SK-N-SH treated with all-trans-retinoic acid at 6 μM for 48 hours (cell line): ENCODE results near the gene ARID3A.
A peak's percentile ranks its signal among the peaks of the same experiment; 100 is the strongest.

Source experiments
- ATAC-seq: fragments of 200-7000 bp; cut with Tn5 transposase; 3 replicates; pipeline ENCODE4 v1.9.1; 2020; ENCODE audit warnings: mild to moderate bottlenecking, moderate library complexity
- ARNTL ChIP-seq: fragments of 450-650 bp; formaldehyde crosslinking; IDR thresholded peaks from 2 replicates; pipeline ENCODE4 v1.5.0; 2020; ENCODE audit warnings: low read depth, mild to moderate bottlenecking, moderate library complexity, borderline replicate concordance
- BACH2 ChIP-seq: fragments of 250-450 bp; sonication (Bioruptor Pico); IDR thresholded peaks from 2 replicates; pipeline ENCODE4 v1.9.0; 2021; ENCODE audit warnings: mild to moderate bottlenecking, borderline replicate concordance
- CSDC2 ChIP-seq: fragments of 250-450 bp; sonication (Bioruptor Pico); IDR thresholded peaks from 2 replicates; pipeline ENCODE4 v1.5.0; 2020; ENCODE audit warnings: mild to moderate bottlenecking, moderate library complexity
- GLIS3 ChIP-seq: fragments of 250-450 bp; sonication (Bioruptor Pico); IDR thresholded peaks from 2 replicates; pipeline ENCODE4 v1.5.0; 2020; ENCODE audit warnings: mild to moderate bottlenecking, moderate library complexity
- OSR1 ChIP-seq: fragments of 250-450 bp; sonication (Bioruptor Pico); IDR thresholded peaks from 2 replicates; pipeline ENCODE4 v1.8.0; 2022; ENCODE audit warnings: moderate library complexity, mild to moderate bottlenecking, inconsistent platforms
- PPARA ChIP-seq: fragments of 250-450 bp; sonication (Bioruptor Pico); IDR thresholded peaks from 2 replicates; pipeline ENCODE4 v1.5.0; 2020; ENCODE audit warnings: mild to moderate bottlenecking, borderline replicate concordance
- RARB ChIP-seq: fragments of 250-450 bp; sonication (Bioruptor Pico); IDR thresholded peaks from 2 replicates; pipeline ENCODE4 v1.8.0; 2021; ENCODE audit warnings: mild to moderate bottlenecking, moderate library complexity
- SNAI2 ChIP-seq: fragments of 250-450 bp; sonication (Bioruptor Pico); IDR thresholded peaks from 2 replicates; pipeline ENCODE4 v1.5.0; 2020; ENCODE audit warnings: mild to moderate bottlenecking, moderate library complexity
- TCF4 ChIP-seq: fragments of 250-450 bp; sonication (Bioruptor Pico); IDR thresholded peaks from 2 replicates; pipeline ENCODE4 v1.8.0; 2021; ENCODE audit warnings: mild to moderate bottlenecking, moderate library complexity, borderline replicate concordance
- TOX ChIP-seq: fragments of 250-450 bp; sonication (Bioruptor Pico); IDR thresholded peaks from 2 replicates; pipeline ENCODE4 v1.8.0; 2021; ENCODE audit warnings: mild to moderate bottlenecking, moderate library complexity, borderline replicate concordance
- ZC3H10 ChIP-seq: fragments of 250-450 bp; sonication (Bioruptor Pico); IDR thresholded peaks from 2 replicates; pipeline ENCODE4 v1.5.1; 2021; ENCODE audit warnings: mild to moderate bottlenecking, moderate library complexity
- ZFP3 ChIP-seq: fragments of 250-450 bp; sonication (Bioruptor Pico); IDR thresholded peaks from 2 replicates; pipeline ENCODE4 v1.5.0; 2020; ENCODE audit warnings: mild to moderate bottlenecking, moderate library complexity
- ZNF565 ChIP-seq: fragments of 450-650 bp; formaldehyde crosslinking; conservative IDR thresholded peaks from 2 replicates; pipeline ENCODE4 v1.5.0; 2020; ENCODE audit warnings: low read depth, mild to moderate bottlenecking, moderate library complexity
- ZNF70 ChIP-seq: fragments of 450-650 bp; formaldehyde crosslinking; IDR thresholded peaks from 2 replicates; pipeline ENCODE4 v1.5.0; 2020; ENCODE audit warnings: mild to moderate bottlenecking, moderate library complexity
- ZNF8 ChIP-seq: fragments of 450-650 bp; formaldehyde crosslinking; IDR thresholded peaks from 2 replicates; pipeline ENCODE4 v1.5.0; 2020; ENCODE audit warnings: mild to moderate bottlenecking, moderate library complexity
- TF ChIP-seq, protein P1 (sequence below): fragments of 250-450 bp; sonication (Bioruptor Pico); IDR thresholded peaks from 2 replicates; pipeline ENCODE4 v1.5.1; 2020; ENCODE audit warnings: low read depth, mild to moderate bottlenecking, moderate library complexity
- TF ChIP-seq, protein P2 (sequence below): fragments of 250-450 bp; sonication (Bioruptor Pico); IDR thresholded peaks from 2 replicates; pipeline ENCODE4 v1.8.0; 2020; ENCODE audit warnings: mild to moderate bottlenecking, moderate library complexity, borderline replicate concordance
- TF ChIP-seq, protein P3 (sequence below): fragments of 250-450 bp; sonication (Bioruptor Pico); IDR thresholded peaks from 2 replicates; pipeline ENCODE4 v1.5.0; 2020; ENCODE audit warnings: mild to moderate bottlenecking, moderate library complexity
- TF ChIP-seq, protein P4 (sequence below): fragments of 250-450 bp; sonication (Bioruptor Pico); IDR thresholded peaks from 2 replicates; pipeline ENCODE4 v1.5.1; 2021; ENCODE audit warnings: mild to moderate bottlenecking, moderate library complexity

Gene ARID3A

DNA sequence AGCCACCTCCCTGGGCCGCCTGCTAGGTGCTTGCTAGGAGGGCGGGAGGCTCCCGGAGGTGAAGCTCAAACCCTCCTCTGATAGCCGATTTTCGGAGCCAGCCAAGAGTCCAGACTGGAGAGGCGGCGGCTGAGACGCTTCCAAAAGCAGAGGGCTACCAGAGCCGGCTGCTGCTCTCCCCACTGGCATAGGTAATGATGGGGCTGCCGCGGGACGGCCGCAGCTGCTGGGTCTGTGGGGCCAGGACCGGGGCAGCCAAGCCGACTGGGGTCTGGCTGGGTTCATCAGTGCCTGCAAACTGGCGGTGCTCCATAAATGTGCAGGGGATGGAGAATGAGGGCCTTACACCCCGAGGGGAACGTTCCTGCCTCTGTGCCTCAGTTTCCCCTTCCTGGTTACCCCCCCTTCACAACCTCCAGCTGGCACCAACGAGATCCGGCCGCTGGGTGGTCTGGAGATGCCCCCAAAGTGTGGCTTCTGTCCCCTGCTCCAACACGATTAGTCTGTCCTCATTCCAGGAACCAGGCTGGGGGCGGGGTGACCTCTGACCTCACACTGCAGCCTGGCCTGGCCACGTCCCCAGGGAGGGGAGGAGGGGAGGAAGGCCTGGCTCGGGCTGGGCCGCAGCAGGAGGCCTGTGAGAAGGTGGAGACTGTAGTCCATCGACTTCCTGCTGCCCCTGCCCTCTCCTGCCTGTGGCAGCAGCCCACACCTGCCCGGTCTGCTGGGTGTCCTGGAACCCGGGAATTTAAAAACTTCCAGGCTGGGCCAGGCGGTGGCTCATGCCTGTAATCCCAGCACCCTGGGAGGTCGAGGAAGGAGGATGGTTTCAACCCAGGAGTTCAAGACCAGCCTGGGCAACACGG lies 54.5 kb downstream of the ARID3A start:
- no peak for TF ChIP-seq GLIS3
- no peak for TF ChIP-seq TOX (CRISPR knock-in tag)
- TF ChIP-seq PPARA (CRISPR knock-in tag) = no peak
- TF ChIP-seq ARNTL (CRISPR knock-in tag) = no peak
- no peak for TF ChIP-seq SNAI2
- TF ChIP-seq, protein P1, sequence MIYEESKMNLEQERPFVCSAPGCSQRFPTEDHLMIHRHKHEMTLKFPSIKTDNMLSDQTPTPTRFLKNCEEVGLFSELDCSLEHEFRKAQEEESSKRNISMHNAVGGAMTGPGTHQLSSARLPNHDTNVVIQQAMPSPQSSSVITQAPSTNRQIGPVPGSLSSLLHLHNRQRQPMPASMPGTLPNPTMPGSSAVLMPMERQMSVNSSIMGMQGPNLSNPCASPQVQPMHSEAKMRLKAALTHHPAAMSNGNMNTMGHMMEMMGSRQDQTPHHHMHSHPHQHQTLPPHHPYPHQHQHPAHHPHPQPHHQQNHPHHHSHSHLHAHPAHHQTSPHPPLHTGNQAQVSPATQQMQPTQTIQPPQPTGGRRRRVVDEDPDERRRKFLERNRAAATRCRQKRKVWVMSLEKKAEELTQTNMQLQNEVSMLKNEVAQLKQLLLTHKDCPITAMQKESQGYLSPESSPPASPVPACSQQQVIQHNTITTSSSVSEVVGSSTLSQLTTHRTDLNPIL (CRISPR knock-in tag) = no peak
- no peak for TF ChIP-seq ZNF70
- no peak for TF ChIP-seq OSR1 (CRISPR knock-in tag)
- TF ChIP-seq, protein P2, sequence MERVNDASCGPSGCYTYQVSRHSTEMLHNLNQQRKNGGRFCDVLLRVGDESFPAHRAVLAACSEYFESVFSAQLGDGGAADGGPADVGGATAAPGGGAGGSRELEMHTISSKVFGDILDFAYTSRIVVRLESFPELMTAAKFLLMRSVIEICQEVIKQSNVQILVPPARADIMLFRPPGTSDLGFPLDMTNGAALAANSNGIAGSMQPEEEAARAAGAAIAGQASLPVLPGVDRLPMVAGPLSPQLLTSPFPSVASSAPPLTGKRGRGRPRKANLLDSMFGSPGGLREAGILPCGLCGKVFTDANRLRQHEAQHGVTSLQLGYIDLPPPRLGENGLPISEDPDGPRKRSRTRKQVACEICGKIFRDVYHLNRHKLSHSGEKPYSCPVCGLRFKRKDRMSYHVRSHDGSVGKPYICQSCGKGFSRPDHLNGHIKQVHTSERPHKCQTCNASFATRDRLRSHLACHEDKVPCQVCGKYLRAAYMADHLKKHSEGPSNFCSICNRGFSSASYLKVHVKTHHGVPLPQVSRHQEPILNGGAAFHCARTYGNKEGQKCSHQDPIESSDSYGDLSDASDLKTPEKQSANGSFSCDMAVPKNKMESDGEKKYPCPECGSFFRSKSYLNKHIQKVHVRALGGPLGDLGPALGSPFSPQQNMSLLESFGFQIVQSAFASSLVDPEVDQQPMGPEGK (CRISPR knock-in tag) = no peak
- no peak for TF ChIP-seq ZNF8
- TF ChIP-seq, protein P3, sequence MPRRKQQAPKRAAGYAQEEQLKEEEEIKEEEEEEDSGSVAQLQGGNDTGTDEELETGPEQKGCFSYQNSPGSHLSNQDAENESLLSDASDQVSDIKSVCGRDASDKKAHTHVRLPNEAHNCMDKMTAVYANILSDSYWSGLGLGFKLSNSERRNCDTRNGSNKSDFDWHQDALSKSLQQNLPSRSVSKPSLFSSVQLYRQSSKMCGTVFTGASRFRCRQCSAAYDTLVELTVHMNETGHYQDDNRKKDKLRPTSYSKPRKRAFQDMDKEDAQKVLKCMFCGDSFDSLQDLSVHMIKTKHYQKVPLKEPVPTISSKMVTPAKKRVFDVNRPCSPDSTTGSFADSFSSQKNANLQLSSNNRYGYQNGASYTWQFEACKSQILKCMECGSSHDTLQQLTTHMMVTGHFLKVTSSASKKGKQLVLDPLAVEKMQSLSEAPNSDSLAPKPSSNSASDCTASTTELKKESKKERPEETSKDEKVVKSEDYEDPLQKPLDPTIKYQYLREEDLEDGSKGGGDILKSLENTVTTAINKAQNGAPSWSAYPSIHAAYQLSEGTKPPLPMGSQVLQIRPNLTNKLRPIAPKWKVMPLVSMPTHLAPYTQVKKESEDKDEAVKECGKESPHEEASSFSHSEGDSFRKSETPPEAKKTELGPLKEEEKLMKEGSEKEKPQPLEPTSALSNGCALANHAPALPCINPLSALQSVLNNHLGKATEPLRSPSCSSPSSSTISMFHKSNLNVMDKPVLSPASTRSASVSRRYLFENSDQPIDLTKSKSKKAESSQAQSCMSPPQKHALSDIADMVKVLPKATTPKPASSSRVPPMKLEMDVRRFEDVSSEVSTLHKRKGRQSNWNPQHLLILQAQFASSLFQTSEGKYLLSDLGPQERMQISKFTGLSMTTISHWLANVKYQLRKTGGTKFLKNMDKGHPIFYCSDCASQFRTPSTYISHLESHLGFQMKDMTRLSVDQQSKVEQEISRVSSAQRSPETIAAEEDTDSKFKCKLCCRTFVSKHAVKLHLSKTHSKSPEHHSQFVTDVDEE = no peak
- TF ChIP-seq CSDC2 = no peak
- no peak for TF ChIP-seq ZFP3 (CRISPR knock-in tag)
- no peak for TF ChIP-seq BACH2 (CRISPR knock-in tag)
- no peak for ATAC-seq

DNA sequence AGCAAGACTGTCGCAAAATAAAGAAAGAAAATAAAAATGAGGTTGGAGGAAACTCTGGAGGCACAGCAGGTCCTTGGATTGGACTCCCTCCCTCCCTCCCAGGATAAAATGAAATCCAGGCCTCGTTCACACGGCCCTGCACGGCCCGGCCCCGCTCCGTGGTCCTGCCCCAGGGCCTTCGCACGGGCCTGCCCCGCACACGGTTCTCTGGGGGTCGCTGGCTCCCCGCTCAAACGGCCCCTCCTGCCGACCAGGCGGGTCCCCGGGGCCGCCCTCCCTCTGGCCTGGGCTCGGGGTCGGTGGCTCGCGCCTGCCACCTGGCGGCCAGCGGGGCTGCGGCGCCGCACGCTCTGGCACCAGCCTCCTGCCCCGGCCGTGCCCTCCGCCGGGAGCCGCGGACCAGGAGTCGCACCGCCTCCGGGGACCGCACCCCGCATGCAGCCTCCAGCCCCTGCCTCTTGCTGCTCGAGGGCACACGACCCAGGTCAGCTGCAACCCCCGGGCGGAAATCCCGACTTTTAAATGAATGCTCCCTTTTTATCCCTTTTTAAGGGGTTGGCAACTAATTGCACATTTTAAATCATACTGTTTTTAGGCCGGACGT lies 56.8 kb downstream of the ARID3A start:
- peak; percentile 88 for ATAC-seq
- TF ChIP-seq ZC3H10 (CRISPR knock-in tag) (no peak), TOX (CRISPR knock-in tag) (no peak), ZNF70 (no peak)
- TF ChIP-seq, all 23 proteins: peak for 0

DNA sequence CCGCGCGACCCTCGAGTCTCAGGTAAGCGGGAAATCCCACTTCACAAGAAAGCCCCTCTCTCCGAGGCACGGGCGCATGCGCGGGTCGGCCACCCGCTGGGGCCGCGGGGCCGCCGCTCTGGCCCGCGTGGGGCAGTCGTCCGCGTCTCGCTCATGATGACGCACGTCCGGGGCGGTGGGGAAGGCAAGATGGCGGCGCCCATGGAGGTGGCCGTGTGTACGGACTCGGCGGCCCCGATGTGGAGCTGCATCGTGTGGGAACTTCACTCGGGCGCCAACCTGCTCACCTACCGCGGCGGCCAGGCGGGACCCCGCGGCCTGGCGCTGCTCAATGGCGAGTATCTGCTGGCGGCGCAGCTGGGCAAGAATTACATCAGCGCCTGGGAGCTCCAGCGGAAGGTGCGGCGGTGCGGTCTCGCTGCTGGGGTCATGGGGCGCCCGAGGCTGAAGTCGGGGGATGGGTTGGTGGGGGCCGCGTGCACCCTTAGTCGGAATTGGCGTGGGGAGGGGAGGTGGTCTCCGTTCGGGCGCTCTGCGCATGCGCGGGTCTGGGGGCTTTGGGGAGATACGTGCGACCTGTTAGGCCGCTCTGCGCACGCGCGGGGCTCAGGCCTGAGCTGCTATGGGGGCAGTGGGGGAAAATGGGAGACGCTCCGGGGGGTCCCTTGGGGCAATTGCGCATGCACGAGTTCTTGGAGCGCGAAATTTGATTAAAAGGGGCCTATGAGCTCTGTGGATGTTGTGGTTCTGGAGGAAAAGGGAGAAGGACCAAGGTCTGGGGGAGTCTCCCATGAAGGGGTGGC lies 58.5 kb downstream of the ARID3A start, which contains the start of gene WDR18:
WDR18 (plus strand) TSS at position 181 of the 803 bp plus-strand sequence; CDS start at position 190, 9 bp downstream.
- peak; percentile 89 for ATAC-seq
- TF ChIP-seq, protein P2 (CRISPR knock-in tag) = no peak
- TF ChIP-seq PPARA (CRISPR knock-in tag) = no peak
- no peak for TF ChIP-seq SNAI2
- no peak for TF ChIP-seq TCF4
- no peak for TF ChIP-seq ZC3H10 (CRISPR knock-in tag)
- TF ChIP-seq TOX (CRISPR knock-in tag) = no peak
- no peak for TF ChIP-seq ARNTL (CRISPR knock-in tag)
- TF ChIP-seq ZNF565 = no peak
- TF ChIP-seq, protein P4, sequence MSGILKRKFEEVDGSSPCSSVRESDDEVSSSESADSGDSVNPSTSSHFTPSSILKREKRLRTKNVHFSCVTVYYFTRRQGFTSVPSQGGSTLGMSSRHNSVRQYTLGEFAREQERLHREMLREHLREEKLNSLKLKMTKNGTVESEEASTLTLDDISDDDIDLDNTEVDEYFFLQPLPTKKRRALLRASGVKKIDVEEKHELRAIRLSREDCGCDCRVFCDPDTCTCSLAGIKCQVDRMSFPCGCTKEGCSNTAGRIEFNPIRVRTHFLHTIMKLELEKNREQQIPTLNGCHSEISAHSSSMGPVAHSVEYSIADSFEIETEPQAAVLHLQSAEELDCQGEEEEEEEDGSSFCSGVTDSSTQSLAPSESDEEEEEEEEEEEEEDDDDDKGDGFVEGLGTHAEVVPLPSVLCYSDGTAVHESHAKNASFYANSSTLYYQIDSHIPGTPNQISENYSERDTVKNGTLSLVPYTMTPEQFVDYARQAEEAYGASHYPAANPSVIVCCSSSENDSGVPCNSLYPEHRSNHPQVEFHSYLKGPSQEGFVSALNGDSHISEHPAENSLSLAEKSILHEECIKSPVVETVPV (CRISPR knock-in tag) = no peak
- no peak for TF ChIP-seq CSDC2
- TF ChIP-seq, protein P3 = no peak
- TF ChIP-seq GLIS3 = no peak
- no peak for TF ChIP-seq RARB (CRISPR knock-in tag)
